Smooth muscle cell (in vitro differentiated cells): ENCODE measurements around the gene P2RX7. TPM values are rescaled to one million over a fixed set of nuclear protein-coding genes. Genes with fewer than 3 reads are reported as not detected.

Experiments used
- DNase-seq: peaks from one replicate; lab custom pipeline; 2025; ENCODE audit not compliant: unreplicated experiment; lab: John Stamatoyannopoulos, UW
- H2AFZ ChIP-seq: fragments of 200-600 bp; sonication (generic); 2 replicates; pipeline ENCODE4 v1.6.0; 2016; ENCODE audit warnings: antibody characterized with exemption, low read depth, mild to moderate bottlenecking
- H3F3A ChIP-seq: fragments of 200-600 bp; sonication (generic); 2 replicates; pipeline ENCODE4 v1.6.0; 2017; ENCODE audit warnings: antibody characterized with exemption, low read depth
- H3K27ac ChIP-seq: fragments of 200-600 bp; sonication (generic); 2 replicates; pipeline ENCODE4 v1.5.1; 2016; ENCODE audit warnings: low read depth, mild to moderate bottlenecking
- H3K27me3 ChIP-seq: fragments of 200-600 bp; sonication (generic); 2 replicates; pipeline ENCODE4 v1.6.1; 2016; ENCODE audit warnings: low read depth, mild to moderate bottlenecking
- H3K36me3 ChIP-seq: fragments of 200-600 bp; sonication (generic); 2 replicates; pipeline ENCODE4 v1.5.1; 2016; ENCODE audit warnings: low read depth
- H3K4me1 ChIP-seq: fragments of 200-600 bp; sonication (generic); 2 replicates; pipeline ENCODE4 v1.5.1; 2016; ENCODE audit warnings: low read depth
- H3K4me2 ChIP-seq: fragments of 200-600 bp; sonication (generic); 2 replicates; pipeline ENCODE4 v1.6.0; 2016; ENCODE audit warnings: mild to moderate bottlenecking
- H3K4me3 ChIP-seq: fragments of 200-600 bp; sonication (generic); 2 replicates; pipeline ENCODE4 v1.5.1; 2016; ENCODE audit warnings: mild to moderate bottlenecking
- H3K79me2 ChIP-seq: fragments of 200-600 bp; sonication (generic); 2 replicates; pipeline ENCODE4 v1.6.0; 2016; ENCODE audit warnings: low read depth, mild to moderate bottlenecking
- H3K9ac ChIP-seq: fragments of 200-600 bp; sonication (generic); 2 replicates; pipeline ENCODE4 v1.6.0; 2016; ENCODE audit warnings: low read depth
- H3K9me3 ChIP-seq: fragments of 200-600 bp; sonication (generic); replicated peaks from 2 replicates; pipeline ENCODE4 v1.5.1; 2016; ENCODE audit warnings: low read depth
- H4K20me1 ChIP-seq: fragments of 200-600 bp; sonication (generic); 2 replicates; pipeline ENCODE4 v1.6.0; 2016; ENCODE audit warnings: low read depth
- CTCF ChIP-seq: fragments of 200-600 bp; sonication (generic); IDR thresholded peaks from 2 replicates; pipeline ENCODE4 v1.5.1; 2017; ENCODE audit warnings: borderline replicate concordance, mild to moderate bottlenecking, antibody characterized with exemption; ENCODE audit not compliant: insufficient read depth, poor library complexity, severe bottlenecking
- WGBS: methylation state at CpG from one replicate; pipeline ENCODE4 v1.1.7; 2016; ENCODE audit warnings: low lambda C conversion rate; 5-methylcytosine and 5-hydroxymethylcytosine counted together
- polyA plus RNA-seq: library from polyadenylated mRNA; unstranded; fragments of >200 nt; fragmentation: Nextera tagmentation; extraction: Ambion mirVana; gene quantifications from 2 replicates; pipeline ENCODE4 v1.2.1, GENCODE V29; 2016
- small RNA-seq: library from RNA; depleted of rRNA; stranded (forward); fragments of <200 nt; gene quantifications from one replicate; pipeline ENCODE3, GENCODE V24; 2014
- total RNA-seq: library from RNA; depleted of rRNA; stranded (reverse); fragments of >200 nt; gene quantifications from 2 replicates; pipeline ENCODE4 v1.2.3, GENCODE V29; 2014

The P2RX7 gene
- total and polyA plus RNA-seq, 2 experiments from 2014 or later = 1.1 to 1.6 TPM

GRCh38 chr12:121236776-121237175 lies 104.1 kb downstream of the P2RX7 start:
- H3K4me1 ChIP-seq = peaks cover 16% of the 10 kb centered on the region
- H3K4me2 ChIP-seq = no peak overlapping the region
- H3K27me3 ChIP-seq = no peaks in the 10 kb centered on the region
- no peak for DNase-seq
- no peak overlapping the region for H2AFZ ChIP-seq
- TF ChIP-seq CTCF = no peak
- no peak overlapping the region for H3K4me3 ChIP-seq
- no peak overlapping the region for H3K9ac ChIP-seq
- H3K36me3 ChIP-seq = no peaks in the 10 kb centered on the region
- H3K27ac ChIP-seq = no peak overlapping the region
- no peaks in the 10 kb centered on the region for H3K79me2 ChIP-seq
- H3K9me3 ChIP-seq = no peaks in the 10 kb centered on the region
- WGBS = 92% methylated on average over 9 of the region's 9 CpGs
- H4K20me1 ChIP-seq = no peaks in the 10 kb centered on the region
- H3F3A ChIP-seq = no peaks in the 10 kb centered on the region

GRCh38 chr12:121237415-121237814 lies 104.7 kb downstream of the P2RX7 start:
- H3K4me2 ChIP-seq = no peak overlapping the region
- no peaks in the 10 kb centered on the region for H3K79me2 ChIP-seq
- 96% methylated on average over 8 of the region's 8 CpGs for WGBS
- no peak for TF ChIP-seq CTCF
- H3F3A ChIP-seq = no peaks in the 10 kb centered on the region
- no peaks in the 10 kb centered on the region for H3K27me3 ChIP-seq
- no peak overlapping the region for H2AFZ ChIP-seq
- H4K20me1 ChIP-seq = no peaks in the 10 kb centered on the region
- H3K36me3 ChIP-seq = no peaks in the 10 kb centered on the region
- no peak overlapping the region for H3K4me3 ChIP-seq
- H3K27ac ChIP-seq = no peak overlapping the region
- H3K9me3 ChIP-seq = no peaks in the 10 kb centered on the region
- no peak for DNase-seq
- H3K4me1 ChIP-seq = peaks cover 16% of the 10 kb centered on the region
- H3K9ac ChIP-seq = no peak overlapping the region

Small RNA genes lying within 50 kb of the gene (small RNA-seq; reads per million reads assigned to genes)
- gene AC079602.1 = not detected
- not detected for gene RF00156
- gene Z98941.1 = not detected

Other genes with a start within 250 kb of the P2RX7 start
- 14.7 and 27.0 TPM in 2 replicates for gene SPPL3, start 228.5 kb upstream of the P2RX7 start, total RNA-seq
- gene SPPL3, start 228.5 kb upstream of the P2RX7 start, polyA plus RNA-seq = 22.5 and 41.1 TPM in 2 replicates
- gene HNF1A, start 154.3 kb upstream of the P2RX7 start, total RNA-seq = 0.09 TPM in 1 of 2 replicates, not detected in the other
- not detected in 2 replicates for gene HNF1A, start 154.3 kb upstream of the P2RX7 start, polyA plus RNA-seq
- 9.4 and 11.0 TPM in 2 replicates for gene C12orf43, start 116.4 kb upstream of the P2RX7 start, total RNA-seq
- gene C12orf43, start 116.4 kb upstream of the P2RX7 start, polyA plus RNA-seq = 14.1 and 14.6 TPM in 2 replicates
- 0.27 TPM in 1 of 2 replicates, not detected in the other for gene OASL, start 93.6 kb upstream of the P2RX7 start, total RNA-seq
- gene OASL, start 93.6 kb upstream of the P2RX7 start, polyA plus RNA-seq = not detected in 2 replicates
- gene P2RX4, start 77.3 kb downstream of the P2RX7 start, total RNA-seq = 18.1 and 32.2 TPM in 2 replicates
- gene P2RX4, start 77.3 kb downstream of the P2RX7 start, polyA plus RNA-seq = 16.8 and 20.6 TPM in 2 replicates
- gene CAMKK2, start 163.8 kb downstream of the P2RX7 start, total RNA-seq = 13.3 and 16.4 TPM in 2 replicates
- gene CAMKK2, start 163.8 kb downstream of the P2RX7 start, polyA plus RNA-seq = 19.9 and 23.4 TPM in 2 replicates
- 109 and 119 TPM in 2 replicates for gene ANAPC5, start 219.5 kb downstream of the P2RX7 start, total RNA-seq
- gene ANAPC5, start 219.5 kb downstream of the P2RX7 start, polyA plus RNA-seq = 114 and 121 TPM in 2 replicates